ENCODE data around the gene S100A3. TPM values are rescaled to one million over a fixed set of nuclear protein-coding genes. Genes with fewer than 3 reads are reported as not detected.
A peak's percentile ranks its signal among the peaks of the same experiment; 100 is the strongest.

Gene S100A3
- polyA plus RNA-seq, 3 donors: 0.31 to 0.54 TPM; not detected in 1

- Mint-ChIP-seq H3K36me3 (peaks cover 32% of the 10 kb centered on the region in 2 donors), H3K27me3 (ENCODE audit: low read depth in 3 of 3) (peaks cover 0 to 4% (median 2%) of the 10 kb centered on the region in 3 donors), H3K9me3 (no peaks in the 10 kb centered on the region), H3K27ac (peak overlapping the region in 6 of 7 donors; percentile 18 to 98 (median 95)), H3K4me1 (peaks cover 97% of the 10 kb centered on the region), H3K4me3 (peak overlapping the region in 1 of 2 donors; percentile 39)
- TF ChIP-seq CTCF (IDR thresholded peaks at IDR 0.05): no peak
- H3K4me2 ChIP-seq (replicated peaks; ENCODE audit: extremely low read depth, low read length, poor library complexity, severe bottlenecking): peak overlapping the region; percentile 98
- H3K9ac ChIP-seq (ENCODE audit: insufficient read depth, low read length, poor library complexity, severe bottlenecking): no peak overlapping the region
- no peaks in the 10 kb centered on the region for H3K27me3 ChIP-seq (ENCODE audit: control insufficient read depth in 2 of 2, insufficient read depth in 2 of 2, low read length in 2 of 2)
- intact Hi-C loops (cut with micrococcal nuclease): loop anchor here in 1 of 2 donors (5.0 kb wide), 1 partner anchor 35 kb away; no protein-coding TSS in a partner anchor
- no peak for DNase-seq
- peak overlapping the region in 1 of 2 donors; percentile 91 for H3K27ac ChIP-seq (ENCODE audit: low read depth in 1 of 2, low read length in 2 of 2)
- H4K20me1 ChIP-seq (ENCODE audit: insufficient read depth, low read length): peaks cover 36% of the 10 kb centered on the region
- WGBS (ENCODE audit: insufficient coverage): 90% methylated on average over 6 of the region's 14 CpGs
- no peaks in the 10 kb centered on the region for H3K9me3 ChIP-seq (replicated peaks in 1 of 2; ENCODE audit: control insufficient read depth in 1 of 2, insufficient read depth in 1 of 2, low read length in 2 of 2)
- peak overlapping the region in 1 of 3 experiments; percentile 94 for H3K4me3 ChIP-seq (replicated peaks in 1 of 3; ENCODE audit: low read depth in 2 of 3, low read length in 3 of 3)
- H3K79me2 ChIP-seq (ENCODE audit: insufficient read depth, low read length): peaks cover 55% of the 10 kb centered on the region
- H3K36me3 ChIP-seq (replicated peaks in 1 of 2; ENCODE audit: control insufficient read depth in 1 of 2, insufficient read depth in 2 of 2, low read length in 2 of 2): peaks cover 20 to 27% of the 10 kb centered on the region in 2 donors
- H2AFZ ChIP-seq (ENCODE audit: insufficient read depth, low read depth, low read length, poor library complexity, severe bottlenecking): no peak overlapping the region
- H3K4me1 ChIP-seq (ENCODE audit: control insufficient read depth in 1 of 2, insufficient read depth in 2 of 2, low read length in 2 of 2): peaks cover 90 to 98% of the 10 kb centered on the region in 2 donors
Observed at GRCh38 chr1:153546796-153547559, 2.1 kb downstream of the S100A3 start.

GRCh38 chr1:153546371-153546770 lies 2.7 kb downstream of the S100A3 start:
- no peak for DNase-seq
- H3K79me2 ChIP-seq (ENCODE audit: insufficient read depth, low read length): peaks cover 55% of the 10 kb centered on the region
- Mint-ChIP-seq H3K27me3 (ENCODE audit: low read depth in 3 of 3) (peaks cover 0 to 4% (median 2%) of the 10 kb centered on the region in 3 donors), H3K4me1 (peaks cover 99% of the 10 kb centered on the region), H3K27ac (peak overlapping the region; percentile 95 to 98 (median 98)), H3K4me3 (peak overlapping the region; percentile 98 to 100), H3K9me3 (no peaks in the 10 kb centered on the region), H3K36me3 (peaks cover 31 to 33% of the 10 kb centered on the region in 2 donors)
- peak overlapping the region in 2 of 3 experiments; percentile 87 to 94 for H3K4me3 ChIP-seq (replicated peaks in 1 of 3; ENCODE audit: low read depth in 2 of 3, low read length in 3 of 3)
- H3K4me1 ChIP-seq (ENCODE audit: control insufficient read depth in 1 of 2, insufficient read depth in 2 of 2, low read length in 2 of 2): peaks cover 92 to 98% of the 10 kb centered on the region in 2 donors
- H3K27ac ChIP-seq (ENCODE audit: low read depth in 1 of 2, low read length in 2 of 2): peak overlapping the region; percentile 77 to 91
- H3K9me3 ChIP-seq (replicated peaks in 1 of 2; ENCODE audit: control insufficient read depth in 1 of 2, insufficient read depth in 1 of 2, low read length in 2 of 2): no peaks in the 10 kb centered on the region
- H4K20me1 ChIP-seq (ENCODE audit: insufficient read depth, low read length): peaks cover 37% of the 10 kb centered on the region
- H3K9ac ChIP-seq (ENCODE audit: insufficient read depth, low read length, poor library complexity, severe bottlenecking): no peak overlapping the region
- peaks cover 20 to 27% of the 10 kb centered on the region in 2 donors for H3K36me3 ChIP-seq (replicated peaks in 1 of 2; ENCODE audit: control insufficient read depth in 1 of 2, insufficient read depth in 2 of 2, low read length in 2 of 2)
- peak overlapping the region; percentile 98 for H3K4me2 ChIP-seq (replicated peaks; ENCODE audit: extremely low read depth, low read length, poor library complexity, severe bottlenecking)
- H2AFZ ChIP-seq (ENCODE audit: insufficient read depth, low read depth, low read length, poor library complexity, severe bottlenecking): no peak overlapping the region
- H3K27me3 ChIP-seq (ENCODE audit: control insufficient read depth in 2 of 2, insufficient read depth in 2 of 2, low read length in 2 of 2): no peaks in the 10 kb centered on the region
- intact Hi-C loops (cut with micrococcal nuclease): loop anchor here in 1 of 2 donors (5.0 kb wide), 1 partner anchor 34 kb away; no protein-coding TSS in a partner anchor
- 91% methylated on average over 8 of the region's 8 CpGs for WGBS (ENCODE audit: insufficient coverage)
- no peak for TF ChIP-seq CTCF (IDR thresholded peaks at IDR 0.05)
